Activated CD4-positive, alpha-beta T cell treated with anti-CD3 and anti-CD28 coated beads, Interleukin-2, amount 50 U/mL, for 1 hour (primary cell): ENCODE results near the gene CMTM7.
"Not testable (repeated sequence)": the region's sequence is repeated elsewhere in the genome, so short reads cannot be mapped to it uniquely, and the experiment has no call there.

ENCODE experiments used
- DNase-seq: peaks from one replicate; pipeline ENCODE4 v3.0.0-alpha.2; 2020

Gene CMTM7

GRCh38 chr3:32438596-32439344, 47.1 kb downstream of the CMTM7 start:
- no peak for DNase-seq

GRCh38 chr3:32439421-32439820, 47.8 kb downstream of the CMTM7 start:
- not testable (repeated sequence) for DNase-seq

DNA sequence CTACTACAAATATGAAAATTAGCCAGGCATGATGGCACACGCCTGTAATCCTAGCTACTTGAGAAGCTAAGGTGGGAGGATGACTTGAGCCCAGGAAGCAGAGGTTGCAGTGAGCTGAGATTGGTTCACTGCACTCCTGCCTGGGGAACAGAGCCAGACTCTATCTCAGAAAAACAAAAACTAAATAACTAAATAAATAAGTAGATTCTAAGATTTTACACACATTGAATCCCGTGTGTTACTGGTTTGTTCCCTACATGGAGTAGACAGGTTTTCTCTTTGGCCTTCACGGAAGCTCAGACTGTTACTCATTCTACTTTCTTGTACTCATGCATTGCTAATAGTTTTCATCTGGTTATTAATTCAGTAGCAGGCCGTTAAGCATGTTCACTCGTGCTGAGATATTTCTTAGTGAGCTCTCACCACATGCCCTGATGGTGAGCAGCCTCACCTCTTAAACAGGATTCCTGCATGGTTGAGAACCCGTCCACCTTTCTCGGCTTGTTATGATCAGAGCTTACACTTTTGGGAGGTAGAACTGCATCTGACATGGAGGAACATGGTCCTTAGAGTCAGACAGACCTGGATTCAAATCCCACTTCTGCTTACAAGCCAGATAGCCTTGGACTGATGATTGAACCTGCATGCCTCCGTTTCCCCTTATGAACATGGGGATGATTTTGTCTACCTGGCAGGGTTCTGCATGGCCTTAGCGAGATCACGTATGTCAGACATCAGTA, 49.1 kb downstream of the CMTM7 start:
- no peak for DNase-seq

- DNase-seq, result no peak
Measured at GRCh38 chr3:32442766-32443165, 51.1 kb downstream of the CMTM7 start.

GRCh38 chr3:32443478-32443877, 51.8 kb downstream of the CMTM7 start:
- DNase-seq, result no peak

- DNase-seq, result no peak
Measured at GRCh38 chr3:32447865-32448400, 56.3 kb downstream of the CMTM7 start.

GRCh38 chr3:32448686-32449474, 57.2 kb downstream of the CMTM7 start:
- DNase-seq, result no peak

DNA sequence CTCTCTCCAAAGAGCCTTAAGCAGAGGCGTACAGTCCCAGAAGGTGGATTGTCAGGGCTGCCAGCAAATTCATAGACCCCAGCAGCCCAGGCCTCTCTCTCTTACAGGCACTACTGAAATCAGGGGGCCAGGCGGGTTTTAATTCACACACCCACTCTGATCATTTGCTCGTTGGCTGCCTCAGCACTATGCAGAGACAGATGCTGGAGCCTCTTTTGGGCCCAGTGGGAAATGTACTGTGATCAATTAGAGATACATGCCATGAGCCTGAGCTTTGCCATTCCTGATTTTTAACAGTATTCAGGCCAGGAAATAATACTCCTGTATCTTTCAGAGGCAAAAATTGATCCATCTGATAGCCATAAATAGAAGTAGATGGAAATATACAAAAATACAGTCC, 58.0 kb downstream of the CMTM7 start:
- DNase-seq, result no peak

DNA sequence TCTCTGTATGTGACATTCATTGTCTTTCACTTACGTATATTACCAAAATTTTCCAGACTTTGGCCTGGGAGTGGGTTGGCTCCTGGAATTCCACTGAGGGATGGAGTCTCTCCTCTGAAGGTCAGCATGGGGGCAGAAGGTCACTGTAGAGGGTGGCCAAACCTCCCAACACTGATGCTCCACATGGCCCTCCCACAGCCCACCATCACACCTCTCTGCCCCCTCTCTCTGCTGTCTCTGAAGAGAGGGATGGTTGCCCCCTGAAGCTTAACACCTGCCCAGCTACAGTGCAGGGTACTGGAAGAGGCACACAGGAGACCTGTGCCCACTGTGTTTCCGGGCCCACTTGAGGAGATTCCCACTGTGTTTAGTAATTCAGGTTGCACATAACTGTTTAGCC, 58.8 kb downstream of the CMTM7 start:
- DNase-seq, result no peak

GRCh38 chr3:32450992-32451659, 59.5 kb downstream of the CMTM7 start:
- no peak for DNase-seq

- no peak for DNase-seq
Measured at GRCh38 chr3:32452009-32452408, 60.4 kb downstream of the CMTM7 start.

DNA sequence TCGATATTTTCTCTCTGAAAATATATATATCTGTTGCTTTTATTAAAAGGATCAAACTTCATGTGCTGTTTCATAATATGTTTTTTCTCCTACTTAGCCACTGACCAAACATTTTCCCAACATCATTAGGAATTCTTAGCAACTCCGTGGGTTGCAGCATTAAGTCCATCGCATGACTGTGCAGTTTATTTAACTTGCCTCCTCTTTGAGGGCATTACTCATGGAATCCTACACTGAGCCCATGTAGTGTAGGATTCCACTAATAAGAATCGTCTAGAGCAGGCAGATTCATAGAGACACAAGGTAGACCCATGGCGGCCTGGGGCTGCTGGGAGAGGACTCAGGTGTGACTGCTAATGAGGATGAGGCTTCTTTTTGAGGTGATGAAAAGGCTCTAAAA, 61.7 kb downstream of the CMTM7 start:
- no peak for DNase-seq

GRCh38 chr3:32454111-32454510, 62.5 kb downstream of the CMTM7 start:
- DNase-seq, result no peak

- no peak for DNase-seq
Measured at GRCh38 chr3:32454731-32455608, 63.3 kb downstream of the CMTM7 start.

DNA sequence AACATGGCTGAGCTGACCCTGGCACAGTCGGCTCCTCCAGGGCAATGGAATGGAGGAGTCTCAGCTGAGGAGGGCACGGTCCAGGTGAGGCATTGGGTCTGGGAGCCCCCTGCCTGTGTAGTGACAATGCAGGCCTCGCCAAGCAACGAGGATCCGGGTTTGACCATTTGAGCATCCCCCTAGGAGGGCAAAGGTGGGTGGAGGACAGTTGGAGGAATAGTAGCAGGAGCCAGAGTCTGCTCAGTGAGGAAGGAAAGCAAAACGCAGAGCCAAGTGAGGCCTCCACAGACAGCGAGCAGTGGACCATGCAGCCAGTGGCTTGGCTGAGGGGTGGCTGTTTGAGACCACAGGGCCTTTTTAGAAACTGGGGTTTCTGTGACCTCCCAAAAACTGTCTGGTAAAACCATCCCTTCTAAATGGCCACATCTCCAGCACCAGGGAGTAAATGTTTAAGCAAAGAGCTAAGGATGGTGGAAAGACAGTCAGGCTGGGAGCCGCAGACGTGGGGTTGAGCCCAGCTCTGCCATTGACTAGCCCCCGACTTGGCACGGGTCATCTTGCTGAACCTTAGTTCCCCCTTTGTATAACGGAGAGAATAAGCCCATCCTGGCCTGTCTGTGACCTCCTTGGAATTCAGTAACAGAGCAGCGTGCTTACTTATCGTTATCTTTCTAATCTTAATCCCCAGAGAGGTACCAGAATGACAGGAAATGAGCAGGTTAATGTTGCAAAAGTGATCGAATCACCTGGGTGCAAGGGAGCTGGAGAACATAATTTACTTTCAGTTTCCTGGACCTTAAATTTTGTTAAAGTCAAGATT, 64.2 kb downstream of the CMTM7 start:
- no peak for DNase-seq

GRCh38 chr3:32456429-32457130, 64.9 kb downstream of the CMTM7 start:
- no peak for DNase-seq

GRCh38 chr3:32457971-32458471, 66.4 kb downstream of the CMTM7 start:
- peak; percentile 66 for DNase-seq

DNA sequence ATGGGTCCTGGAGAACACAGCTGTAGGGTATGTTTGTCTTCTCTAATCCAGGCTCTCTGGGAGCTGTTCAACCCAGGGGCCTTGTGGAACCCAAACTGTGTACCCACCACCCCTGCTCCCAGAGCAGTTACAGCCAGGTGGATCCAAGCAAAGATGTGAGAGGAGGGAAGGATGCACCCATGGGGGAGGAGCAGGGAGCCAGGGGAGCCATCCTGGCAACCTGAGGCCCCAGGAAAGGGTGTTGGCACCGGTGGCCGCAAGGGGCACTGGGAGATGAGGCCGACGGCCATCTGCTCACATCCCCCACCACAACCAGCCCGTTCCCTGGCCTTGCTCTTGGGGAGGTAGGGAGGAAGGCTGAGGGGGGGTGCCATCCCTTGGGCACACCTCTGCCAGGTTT, 67.8 kb downstream of the CMTM7 start:
- DNase-seq, result no peak

GRCh38 chr3:32460031-32460749, 68.5 kb downstream of the CMTM7 start:
- DNase-seq, result peak; percentile 69
